Vagina (tissue), 2 donors: ENCODE measurements around the gene MGP. TPM values are rescaled to one million over a fixed set of nuclear protein-coding genes. Genes with fewer than 3 reads are reported as not detected.

ENCODE experiments used
- DNase-seq, 2 donors: peaks; one replicate each; pipeline ENCODE4 v3.0.0-alpha.2; 2017; ENCODE audit errors: extremely low spot score in 2 of 2
- H3K27ac ChIP-seq: fragments of 200-600 bp; sonication (generic); one replicate; pipeline ENCODE4 v1.5.1; 2019
- H3K27me3 ChIP-seq: fragments of 200-600 bp; sonication (generic); one replicate; pipeline ENCODE4 v1.5.1; 2019
- H3K36me3 ChIP-seq, 2 donors: fragments of 200-600 bp; sonication (generic); one replicate each; pipeline ENCODE4 v1.5.1; 2017 to 2019
- H3K4me1 ChIP-seq: fragments of 200-600 bp; sonication (generic); one replicate; pipeline ENCODE4 v1.5.1; 2019
- H3K4me3 ChIP-seq, 2 donors: fragments of 200-600 bp; sonication (generic); 1 replicate in 1 of 2; 2 replicates in 1 of 2; pipeline ENCODE4 v1.5.1; 2016 to 2019
- H3K9me3 ChIP-seq: fragments of 200-600 bp; sonication (generic); one replicate; pipeline ENCODE4 v1.5.1; 2019
- CTCF ChIP-seq, 3 experiments: fragments of 450-650 bp in 2 of 3; fragments of 200-600 bp in 1 of 3; sonication (generic) in 1 of 3; IDR thresholded peaks; one replicate each; pipeline ENCODE4 v1.5.1; 2017 to 2019; ENCODE audit warnings: antibody characterized with exemption in 3 of 3, mild to moderate bottlenecking in 2 of 3, moderate library complexity in 2 of 3
- POLR2A ChIP-seq, 2 donors: fragments of 450-650 bp; IDR thresholded peaks; one replicate each; pipeline ENCODE4 v1.6.1; 2017; ENCODE audit warnings: antibody characterized with exemption in 2 of 2, mild to moderate bottlenecking in 2 of 2, moderate library complexity in 2 of 2
- POLR2AphosphoS5 ChIP-seq, 2 donors: sonication (generic); formaldehyde crosslinking; IDR thresholded peaks; one replicate each; pipeline ENCODE4 v1.9.0; 2017; ENCODE audit warnings: antibody characterized with exemption in 2 of 2, mild to moderate bottlenecking in 2 of 2, low read depth in 1 of 2; ENCODE audit not compliant: insufficient read depth in 1 of 2
- intact Hi-C: fragments of 100-400 bp; cut with DNase I; formaldehyde crosslinking; loops from one replicate; pipeline ENCODE4 v1.15.1; 2023
- total RNA-seq: library from RNA; depleted of rRNA; stranded (reverse); fragments of >200 nt; gene quantifications from one replicate; pipeline ENCODE4 v1.2.3, GENCODE V29; 2016

Gene MGP
- total RNA-seq, 1 donor from 2014 or later = 1,065 TPM

GRCh38 chr12:14931359-14931758 is 45.7 kb upstream of the MGP start:
- Histone ChIP-seq H3K36me3 (no peaks in the 10 kb centered on the region), H3K27ac (no peak overlapping the region), H3K4me1 (peaks cover 30% of the 10 kb centered on the region), H3K9me3 (no peaks in the 10 kb centered on the region), H3K27me3 (no peaks in the 10 kb centered on the region), H3K4me3 (no peak overlapping the region)
- TF ChIP-seq CTCF (IDR thresholded peaks at IDR 0.05) (no peak), POLR2AphosphoS5 (IDR thresholded peaks at IDR 0.05; ENCODE audit: insufficient read depth in 1 of 2, low read depth in 1 of 2) (no peak), POLR2A (IDR thresholded peaks at IDR 0.05) (no peak)
- intact Hi-C loops = no loop called here
- DNase-seq = no peak

- H3K36me3 ChIP-seq = no peaks in the 10 kb centered on the region
- H3K27ac ChIP-seq = no peak overlapping the region
Observed at GRCh38 chr12:14930299-14930698, 44.6 kb upstream of the MGP start.

GRCh38 chr12:14928931-14929330 is 43.3 kb upstream of the MGP start:
- no peak for DNase-seq
- intact Hi-C loops = no loop called here
- no peaks in the 10 kb centered on the region for H3K27me3 ChIP-seq
- H3K4me3 ChIP-seq = no peak overlapping the region
- H3K27ac ChIP-seq = no peak overlapping the region
- no peaks in the 10 kb centered on the region for H3K9me3 ChIP-seq
- H3K36me3 ChIP-seq = no peaks in the 10 kb centered on the region
- H3K4me1 ChIP-seq = peaks cover 30% of the 10 kb centered on the region
- TF ChIP-seq POLR2A (IDR thresholded peaks at IDR 0.05) (no peak), CTCF (IDR thresholded peaks at IDR 0.05) (no peak), POLR2AphosphoS5 (IDR thresholded peaks at IDR 0.05; ENCODE audit: insufficient read depth in 1 of 2, low read depth in 1 of 2) (no peak)

More at GRCh38 chr12:14930299-14930698, 44.6 kb upstream of the MGP start:
- no peaks in the 10 kb centered on the region for H3K27me3 ChIP-seq
- H3K9me3 ChIP-seq = no peaks in the 10 kb centered on the region
- no peak for TF ChIP-seq POLR2A (IDR thresholded peaks at IDR 0.05)
- TF ChIP-seq CTCF (IDR thresholded peaks at IDR 0.05) = no peak
- no peak for TF ChIP-seq POLR2AphosphoS5 (IDR thresholded peaks at IDR 0.05; ENCODE audit: insufficient read depth in 1 of 2, low read depth in 1 of 2)
- intact Hi-C loops = no loop called here
- H3K4me3 ChIP-seq = no peak overlapping the region
- H3K4me1 ChIP-seq = peaks cover 30% of the 10 kb centered on the region
- no peak for DNase-seq

GRCh38 chr12:14927267-14927666 is 41.6 kb upstream of the MGP start:
- Histone ChIP-seq H3K9me3 (no peaks in the 10 kb centered on the region), H3K36me3 (no peaks in the 10 kb centered on the region), H3K4me3 (no peak overlapping the region), H3K27ac (no peak overlapping the region), H3K4me1 (peaks cover 30% of the 10 kb centered on the region), H3K27me3 (no peaks in the 10 kb centered on the region)
- intact Hi-C loops = no loop called here
- TF ChIP-seq POLR2A (IDR thresholded peaks at IDR 0.05) (no peak), CTCF (IDR thresholded peaks at IDR 0.05) (no peak), POLR2AphosphoS5 (IDR thresholded peaks at IDR 0.05; ENCODE audit: insufficient read depth in 1 of 2, low read depth in 1 of 2) (no peak)
- DNase-seq = no peak

- Histone ChIP-seq H3K4me1 (peaks cover 10% of the 10 kb centered on the region), H3K36me3 (no peaks in the 10 kb centered on the region), H3K4me3 (no peak overlapping the region), H3K27ac (no peak overlapping the region), H3K27me3 (no peaks in the 10 kb centered on the region), H3K9me3 (no peaks in the 10 kb centered on the region)
- TF ChIP-seq POLR2A (IDR thresholded peaks at IDR 0.05) (no peak), POLR2AphosphoS5 (IDR thresholded peaks at IDR 0.05; ENCODE audit: insufficient read depth in 1 of 2, low read depth in 1 of 2) (no peak), CTCF (IDR thresholded peaks at IDR 0.05) (no peak)
- no peak for DNase-seq
- intact Hi-C loops = no loop called here
Observed at GRCh38 chr12:14924541-14924940, 38.9 kb upstream of the MGP start.
